GM12874 (cell line): ENCODE data around the gene ANKFN1.

Experiments
- TF ChIP-seq, protein P1 (sequence below): IDR thresholded peaks from 2 replicates; pipeline ENCODE4 v1.5.1; 2011; ENCODE audit warnings: low read depth, mild to moderate bottlenecking, control low read depth, low read length, moderate library complexity; ENCODE audit not compliant: insufficient read depth

Gene ANKFN1

DNA sequence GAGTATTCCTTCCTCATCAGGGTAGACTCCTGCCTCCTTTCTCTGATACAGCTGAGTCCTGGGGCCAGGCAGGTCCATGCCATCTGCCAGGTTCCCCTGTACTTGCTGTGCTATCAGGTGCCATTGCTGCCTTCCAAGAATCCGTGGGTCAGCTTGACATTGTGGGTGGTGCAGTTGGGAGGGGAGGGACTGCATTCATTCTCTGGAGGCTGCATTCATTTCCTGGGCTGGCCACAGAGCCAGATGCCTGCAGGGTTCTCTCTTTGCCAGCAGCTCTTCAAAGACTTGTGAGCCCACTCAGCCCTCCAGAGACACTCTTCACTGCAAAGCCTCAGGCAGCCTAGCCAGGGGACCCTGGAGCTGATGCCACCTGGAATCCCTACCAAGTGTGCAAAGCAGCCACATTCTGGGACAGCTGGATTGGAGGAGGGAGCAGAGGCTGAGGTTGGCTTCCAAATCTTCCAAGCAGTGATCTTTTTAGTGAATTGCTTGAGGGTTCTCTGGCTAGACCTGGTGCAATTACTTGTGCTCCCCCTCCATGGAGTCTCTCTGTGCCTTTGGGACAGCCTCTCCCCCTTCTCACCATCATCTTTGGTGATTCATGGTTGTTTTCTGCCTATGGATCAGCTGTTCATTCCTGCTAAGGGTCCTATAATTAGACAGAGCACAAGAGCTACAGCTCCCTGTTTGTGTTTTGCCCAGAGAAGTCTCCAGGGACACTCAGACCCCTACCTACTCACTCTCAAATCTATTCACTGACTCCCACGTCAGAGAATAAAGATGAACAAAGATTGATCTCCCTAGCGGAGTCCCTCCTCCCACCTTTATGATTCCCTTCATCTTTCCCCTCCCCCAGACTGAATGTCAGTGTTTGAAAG lies 20.9 kb downstream of the ANKFN1 start:
- TF ChIP-seq, protein P1, sequence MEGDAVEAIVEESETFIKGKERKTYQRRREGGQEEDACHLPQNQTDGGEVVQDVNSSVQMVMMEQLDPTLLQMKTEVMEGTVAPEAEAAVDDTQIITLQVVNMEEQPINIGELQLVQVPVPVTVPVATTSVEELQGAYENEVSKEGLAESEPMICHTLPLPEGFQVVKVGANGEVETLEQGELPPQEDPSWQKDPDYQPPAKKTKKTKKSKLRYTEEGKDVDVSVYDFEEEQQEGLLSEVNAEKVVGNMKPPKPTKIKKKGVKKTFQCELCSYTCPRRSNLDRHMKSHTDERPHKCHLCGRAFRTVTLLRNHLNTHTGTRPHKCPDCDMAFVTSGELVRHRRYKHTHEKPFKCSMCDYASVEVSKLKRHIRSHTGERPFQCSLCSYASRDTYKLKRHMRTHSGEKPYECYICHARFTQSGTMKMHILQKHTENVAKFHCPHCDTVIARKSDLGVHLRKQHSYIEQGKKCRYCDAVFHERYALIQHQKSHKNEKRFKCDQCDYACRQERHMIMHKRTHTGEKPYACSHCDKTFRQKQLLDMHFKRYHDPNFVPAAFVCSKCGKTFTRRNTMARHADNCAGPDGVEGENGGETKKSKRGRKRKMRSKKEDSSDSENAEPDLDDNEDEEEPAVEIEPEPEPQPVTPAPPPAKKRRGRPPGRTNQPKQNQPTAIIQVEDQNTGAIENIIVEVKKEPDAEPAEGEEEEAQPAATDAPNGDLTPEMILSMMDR: no peak

DNA sequence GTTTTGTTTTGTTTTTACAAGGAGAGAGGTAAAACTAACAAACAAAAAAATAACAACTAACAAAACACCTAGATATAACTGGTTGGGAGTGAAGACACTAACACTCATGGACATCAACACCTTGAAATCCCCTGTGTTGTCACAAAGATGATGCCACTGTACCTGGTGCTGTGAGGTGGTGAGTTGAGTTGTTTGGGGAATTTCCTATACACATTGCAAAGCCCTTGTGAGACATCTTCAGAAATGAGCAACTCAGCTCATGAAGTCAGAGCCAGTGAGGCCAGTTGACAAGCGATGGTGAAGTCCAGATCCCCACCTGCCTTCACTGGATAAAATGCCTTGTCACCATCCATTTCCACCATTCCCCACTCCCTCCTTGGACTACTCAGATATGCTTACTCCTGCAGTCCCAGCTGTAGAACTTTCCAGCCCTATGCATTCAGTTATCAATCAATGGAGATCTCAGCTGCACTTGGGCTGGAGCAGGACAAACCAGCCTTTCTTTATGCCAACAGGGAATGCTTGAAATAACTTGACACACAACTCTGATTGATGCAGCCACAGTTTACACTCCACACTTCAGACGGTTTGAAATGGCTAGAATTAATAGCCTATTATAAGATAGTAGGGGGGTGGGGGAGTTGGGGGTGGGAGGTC lies 22.2 kb downstream of the ANKFN1 start:
- TF ChIP-seq, protein P1: no peak

DNA sequence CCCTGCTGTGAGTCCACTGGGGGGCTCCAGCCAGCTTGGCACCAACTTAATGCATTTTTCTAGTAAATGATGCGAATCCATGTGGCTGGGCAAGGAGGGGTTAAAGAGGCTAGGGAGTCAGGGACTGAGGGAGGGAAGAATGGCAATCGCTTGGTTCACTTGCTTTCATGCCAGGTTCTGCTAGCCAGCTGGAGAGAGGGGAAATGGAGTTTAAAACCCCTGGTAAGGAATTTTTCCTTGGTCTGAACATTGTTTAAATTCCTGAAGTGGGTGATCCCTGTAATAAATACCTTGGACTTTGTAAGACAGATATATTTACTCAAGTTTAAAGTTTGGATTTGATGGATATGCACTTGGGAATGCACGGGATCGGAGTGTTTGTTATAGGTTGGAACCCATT lies 22.8 kb downstream of the ANKFN1 start:
- TF ChIP-seq, protein P1: no peak

DNA sequence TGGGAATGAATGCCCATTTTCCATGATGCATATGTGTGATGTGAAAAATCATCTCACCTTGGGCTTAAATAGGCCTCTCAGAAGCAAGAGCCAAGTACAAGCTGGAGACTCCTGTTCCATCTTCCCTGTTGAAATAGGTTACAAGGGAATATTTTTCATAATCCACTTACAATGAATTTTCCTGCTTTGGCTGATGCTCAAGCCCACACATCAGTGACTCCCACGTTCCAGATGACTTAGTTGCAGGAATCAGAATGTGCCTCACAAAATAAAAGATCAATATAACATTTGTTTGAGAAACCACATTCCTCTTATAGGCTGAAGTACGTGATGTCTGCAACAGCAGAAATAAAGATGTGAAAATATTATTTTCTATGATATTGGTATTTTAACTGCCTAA lies 24.1 kb downstream of the ANKFN1 start:
- TF ChIP-seq, protein P1: no peak

DNA sequence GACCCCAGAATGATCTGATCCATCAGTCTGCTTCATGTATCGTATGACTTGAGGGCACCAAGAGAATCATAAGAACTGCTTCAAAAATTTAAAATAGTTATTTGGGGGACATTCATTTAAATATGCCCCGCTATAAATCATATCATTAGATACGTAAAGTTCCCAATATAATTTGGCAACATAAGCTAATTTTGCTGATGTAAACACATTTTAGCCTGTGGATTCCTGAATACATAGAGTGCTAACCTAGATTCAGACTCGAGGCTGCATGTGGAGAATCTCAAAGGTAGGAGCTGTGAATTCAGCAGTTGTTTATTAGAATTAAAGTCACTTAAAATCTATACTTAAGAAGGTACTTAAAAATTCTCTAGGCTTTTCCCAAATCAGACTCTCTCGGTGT lies 24.9 kb downstream of the ANKFN1 start:
- TF ChIP-seq, protein P1: no peak

DNA sequence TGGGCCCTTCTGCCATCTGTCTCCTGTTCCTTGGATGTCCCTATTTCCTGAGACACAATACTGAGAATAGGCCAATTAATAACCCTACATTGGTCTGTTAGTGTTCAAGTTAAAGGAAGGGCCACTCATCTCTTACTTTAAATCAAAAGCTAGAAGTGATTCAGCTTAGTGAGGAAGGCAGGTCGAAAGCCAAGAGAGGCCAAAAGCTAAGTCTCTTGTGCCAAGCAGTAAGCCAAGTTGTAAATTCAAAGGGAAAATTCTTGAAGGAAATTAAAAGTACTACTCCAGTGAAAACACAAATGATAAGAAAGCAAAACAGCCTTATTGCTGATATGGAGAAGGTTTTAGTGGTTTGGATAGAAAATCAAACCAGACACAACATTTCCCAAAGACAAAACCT lies 28.8 kb downstream of the ANKFN1 start:
- TF ChIP-seq, protein P1: no peak

DNA sequence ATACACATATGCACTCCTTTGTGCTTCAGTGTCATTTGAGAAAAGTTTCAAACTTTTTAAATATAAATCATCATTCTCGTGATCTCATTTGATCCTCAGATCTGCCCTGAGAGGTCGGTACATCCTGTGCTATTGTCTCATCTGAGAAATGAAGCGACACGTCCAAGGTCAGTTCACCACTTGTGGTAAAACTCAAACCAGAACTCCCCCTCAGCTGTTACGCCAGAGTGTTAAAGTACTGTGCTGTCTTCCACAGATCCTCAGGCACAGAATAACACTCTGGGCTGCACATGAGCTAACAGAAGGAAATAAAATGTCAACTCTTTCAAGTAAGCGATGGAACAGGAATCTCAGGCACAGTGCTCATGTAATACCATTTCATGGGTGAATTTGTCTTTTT lies 31.4 kb downstream of the ANKFN1 start:
- TF ChIP-seq, protein P1: no peak
